Keratinocyte (primary cell): ENCODE data around the gene ADGRV1. TPM values are rescaled to one million over a fixed set of nuclear protein-coding genes. Genes with fewer than 3 reads are reported as not detected.
"Not testable (repeated sequence)": the region's sequence is repeated elsewhere in the genome, so short reads cannot be mapped to it uniquely, and the experiment has no call there.

ENCODE experiments used
- DNase-seq: peaks from one replicate; pipeline ENCODE4 v3.0.0-alpha.2; 2011; ENCODE audit warnings: low read depth, missing footprints, low spot score
- FAIRE-seq: peaks from 2 replicates; lab custom pipeline; 2011; peaks lifted over from hg19 to GRCh38; lab: Jason Lieb, UNC
- H2AFZ ChIP-seq: 2 replicates; pipeline ENCODE4 v1.6.0; 2012; ENCODE audit warnings: low read length, control low read depth, inconsistent platforms; ENCODE audit not compliant: control insufficient read depth
- H3K27ac ChIP-seq: 2 replicates; pipeline ENCODE4 v1.5.1; 2011; ENCODE audit warnings: low read length; ENCODE audit not compliant: control insufficient read depth, insufficient read depth
- H3K27me3 ChIP-seq: 3 replicates; pipeline ENCODE4 v1.6.0; 2011; ENCODE audit warnings: low read length; ENCODE audit not compliant: control insufficient read depth, insufficient read depth; ENCODE audit errors: extremely low read depth
- H3K36me3 ChIP-seq, 2 experiments: 2 replicates in 1 of 2; 3 replicates in 1 of 2; pipeline ENCODE4 v1.5.1; 2011; ENCODE audit warnings: low read length in 2 of 2, mild to moderate bottlenecking in 1 of 2; ENCODE audit not compliant: control insufficient read depth in 2 of 2, insufficient read depth in 2 of 2; ENCODE audit errors: extremely low read depth in 1 of 2
- H3K4me1 ChIP-seq: 3 replicates; pipeline ENCODE4 v1.5.1; 2011; ENCODE audit warnings: low read length; ENCODE audit not compliant: control insufficient read depth, insufficient read depth; ENCODE audit errors: extremely low read depth
- H3K4me2 ChIP-seq: 3 replicates; pipeline ENCODE4 v1.6.0; 2011; ENCODE audit warnings: low read depth, low read length; ENCODE audit not compliant: control insufficient read depth, insufficient read depth; ENCODE audit errors: extremely low read depth
- H3K4me3 ChIP-seq, 3 experiments: fragments of 200-600 bp in 1 of 3; sonication (generic) in 1 of 3; 2 replicates in 2 of 3; 3 replicates in 1 of 3; pipeline ENCODE4 v1.5.1; 2011 to 2016; ENCODE audit warnings: low read length in 3 of 3, mild to moderate bottlenecking in 3 of 3, control low read depth in 2 of 3, inconsistent platforms in 1 of 3, low read depth in 1 of 3, mixed read lengths in 1 of 3, mixed run types in 1 of 3, moderate library complexity in 1 of 3; ENCODE audit not compliant: control insufficient read depth in 2 of 3, insufficient read depth in 2 of 3; ENCODE audit errors: extremely low read depth in 1 of 3
- H3K79me2 ChIP-seq: 2 replicates; pipeline ENCODE4 v1.6.0; 2012; ENCODE audit warnings: low read length; ENCODE audit not compliant: control insufficient read depth, insufficient read depth
- H3K9ac ChIP-seq: 3 replicates; pipeline ENCODE4 v1.6.0; 2011; ENCODE audit warnings: low read length; ENCODE audit not compliant: control insufficient read depth, insufficient read depth; ENCODE audit errors: extremely low read depth
- H3K9me1 ChIP-seq: 3 replicates; pipeline ENCODE4 v1.6.0; 2011; ENCODE audit warnings: low read length; ENCODE audit not compliant: control insufficient read depth, insufficient read depth; ENCODE audit errors: extremely low read depth
- H3K9me3 ChIP-seq: 2 replicates; pipeline ENCODE4 v1.5.1; 2012; ENCODE audit warnings: low read depth, low read length; ENCODE audit not compliant: control insufficient read depth
- H4K20me1 ChIP-seq: 3 replicates; pipeline ENCODE4 v1.6.0; 2011; ENCODE audit warnings: low read length; ENCODE audit not compliant: control insufficient read depth, insufficient read depth; ENCODE audit errors: extremely low read depth
- EZH2 ChIP-seq: IDR thresholded peaks from one replicate; pipeline ENCODE4 v1.6.1; 2012; ENCODE audit warnings: inconsistent platforms, mild to moderate bottlenecking, low read length, moderate library complexity
- dilution Hi-C: fragments of 300-500 bp; cut with MboI; formaldehyde crosslinking; loops from one replicate; pipeline ENCODE4 v1.7.0; 2020; ENCODE audit warnings: low sequenced_read_pairs; ENCODE audit not compliant: extremely low pct_ligation_motif_present
- polyA plus RNA-seq, 5 experiments: library from polyadenylated mRNA; depleted of rRNA in 3 of 5; stranded (reverse) in 3 of 5; stranded (forward) in 1 of 5; unstranded in 1 of 5; fragments of >200 nt; gene quantifications; 1 replicate in 1 of 5; 2 replicates in 3 of 5; 3 replicates in 1 of 5; pipeline versions ENCODE4 v1.2.1 to v1.2.3, GENCODE V29; 2011 to 2012; ENCODE audit warnings: missing spikeins in 2 of 5, low read depth in 1 of 5, low replicate concordance in 1 of 5
- TF ChIP-seq, protein P1 (sequence below), 3 experiments: IDR thresholded peaks in 1 of 3; conservative IDR thresholded peaks in 1 of 3; optimal IDR thresholded peaks in 1 of 3; 2 replicates in 2 of 3; 3 replicates in 1 of 3; pipeline versions ENCODE3 to v1.5.1; 2011; ENCODE audit warnings: low read length in 3 of 3, mild to moderate bottlenecking in 3 of 3, moderate library complexity in 2 of 3, control low read depth in 1 of 3, inconsistent platforms in 1 of 3; ENCODE audit not compliant: insufficient read depth in 2 of 3; ENCODE audit errors: extremely low read depth in 1 of 3

Gene ADGRV1
- polyA plus RNA-seq, 1 donor (not counting 4 experiments of a cell fraction or from before 2014, with no cell fraction given) = 0.05 TPM

DNA sequence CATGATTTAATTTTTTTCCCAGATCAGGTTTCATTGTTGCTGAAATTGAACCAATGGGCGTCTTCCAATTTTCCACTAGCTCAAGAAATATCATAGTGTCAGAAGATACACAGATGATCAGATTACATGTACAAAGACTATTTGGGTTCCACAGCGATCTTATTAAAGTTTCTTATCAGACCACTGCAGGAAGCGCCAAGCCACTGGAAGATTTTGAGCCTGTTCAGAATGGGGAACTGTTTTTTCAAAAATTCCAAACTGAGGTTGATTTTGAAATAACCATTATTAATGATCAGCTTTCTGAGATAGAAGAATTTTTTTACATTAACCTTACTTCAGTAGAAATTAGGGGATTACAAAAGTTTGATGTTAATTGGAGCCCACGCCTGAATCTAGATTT is 251.6 kb downstream of the ADGRV1 start:
- H3K9me3 ChIP-seq = no peaks in the 10 kb centered on the region
- DNase-seq = no peak
- no peaks in the 10 kb centered on the region for H3K79me2 ChIP-seq
- no peak for TF ChIP-seq EZH2
- TF ChIP-seq, protein P1, sequence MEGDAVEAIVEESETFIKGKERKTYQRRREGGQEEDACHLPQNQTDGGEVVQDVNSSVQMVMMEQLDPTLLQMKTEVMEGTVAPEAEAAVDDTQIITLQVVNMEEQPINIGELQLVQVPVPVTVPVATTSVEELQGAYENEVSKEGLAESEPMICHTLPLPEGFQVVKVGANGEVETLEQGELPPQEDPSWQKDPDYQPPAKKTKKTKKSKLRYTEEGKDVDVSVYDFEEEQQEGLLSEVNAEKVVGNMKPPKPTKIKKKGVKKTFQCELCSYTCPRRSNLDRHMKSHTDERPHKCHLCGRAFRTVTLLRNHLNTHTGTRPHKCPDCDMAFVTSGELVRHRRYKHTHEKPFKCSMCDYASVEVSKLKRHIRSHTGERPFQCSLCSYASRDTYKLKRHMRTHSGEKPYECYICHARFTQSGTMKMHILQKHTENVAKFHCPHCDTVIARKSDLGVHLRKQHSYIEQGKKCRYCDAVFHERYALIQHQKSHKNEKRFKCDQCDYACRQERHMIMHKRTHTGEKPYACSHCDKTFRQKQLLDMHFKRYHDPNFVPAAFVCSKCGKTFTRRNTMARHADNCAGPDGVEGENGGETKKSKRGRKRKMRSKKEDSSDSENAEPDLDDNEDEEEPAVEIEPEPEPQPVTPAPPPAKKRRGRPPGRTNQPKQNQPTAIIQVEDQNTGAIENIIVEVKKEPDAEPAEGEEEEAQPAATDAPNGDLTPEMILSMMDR (optimal IDR thresholded peaks at IDR 0.05 in 1 of 3, IDR thresholded peaks at IDR 0.05 in 1 of 3, conservative IDR thresholded peaks at IDR 0.05 in 1 of 3; ENCODE audit: extremely low read depth in 1 of 3, insufficient read depth in 2 of 3, low read length in 3 of 3) = no peak
- H3K4me2 ChIP-seq = no peak overlapping the region
- H4K20me1 ChIP-seq = no peaks in the 10 kb centered on the region
- no peaks in the 10 kb centered on the region for H3K36me3 ChIP-seq
- no peak overlapping the region for H2AFZ ChIP-seq
- H3K27me3 ChIP-seq = no peaks in the 10 kb centered on the region
- H3K4me3 ChIP-seq = no peak overlapping the region
- no peaks in the 10 kb centered on the region for H3K9me1 ChIP-seq
- dilution Hi-C loops = no loop called here
- no peak overlapping the region for H3K27ac ChIP-seq
- no peak overlapping the region for H3K9ac ChIP-seq
- FAIRE-seq = no peak
- no peaks in the 10 kb centered on the region for H3K4me1 ChIP-seq

GRCh38 chr5:90813392-90813791 is 254.8 kb downstream of the ADGRV1 start:
- Histone ChIP-seq H3K4me3 (no peak overlapping the region), H3K27ac (no peak overlapping the region), H3K4me1 (no peaks in the 10 kb centered on the region), H2AFZ (no peak overlapping the region), H4K20me1 (no peaks in the 10 kb centered on the region), H3K4me2 (no peak overlapping the region), H3K27me3 (no peaks in the 10 kb centered on the region), H3K9ac (no peak overlapping the region), H3K9me1 (no peaks in the 10 kb centered on the region), H3K9me3 (no peaks in the 10 kb centered on the region), H3K36me3 (no peaks in the 10 kb centered on the region), H3K79me2 (no peaks in the 10 kb centered on the region)
- DNase-seq (no peak), FAIRE-seq (no peak)
- TF ChIP-seq, protein P1 (optimal IDR thresholded peaks at IDR 0.05 in 1 of 3, IDR thresholded peaks at IDR 0.05 in 1 of 3, conservative IDR thresholded peaks at IDR 0.05 in 1 of 3; ENCODE audit: extremely low read depth in 1 of 3, insufficient read depth in 2 of 3, low read length in 3 of 3) = no peak
- TF ChIP-seq EZH2 = no peak
- dilution Hi-C loops = no loop called here

DNA sequence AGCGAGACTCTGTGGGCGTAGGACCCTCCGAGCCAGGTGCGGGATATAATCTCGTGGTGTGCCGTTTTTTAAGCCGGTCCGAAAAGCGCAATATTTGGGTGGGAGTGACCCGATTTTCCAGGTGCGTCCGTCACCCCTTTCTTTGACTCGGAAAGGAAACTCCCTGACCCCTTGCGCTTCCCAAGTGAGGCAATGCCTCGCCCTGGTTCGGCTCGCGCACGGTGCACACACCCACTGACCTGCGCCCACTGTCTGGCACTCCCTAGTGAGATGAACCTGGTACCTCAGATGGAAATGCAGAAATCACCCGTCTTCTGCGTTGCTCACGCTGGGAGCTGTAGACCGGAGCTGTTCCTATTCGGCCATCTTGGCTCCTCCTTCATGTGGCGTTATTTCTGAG is 263.5 kb downstream of the ADGRV1 start:
- H3K9me1 ChIP-seq, H2AFZ ChIP-seq, H4K20me1 ChIP-seq, H3K27me3 ChIP-seq, H3K79me2 ChIP-seq, H3K4me2 ChIP-seq, dilution Hi-C loops, H3K4me3 ChIP-seq, H3K9me3 ChIP-seq, H3K9ac ChIP-seq, H3K36me3 ChIP-seq, FAIRE-seq, DNase-seq, H3K27ac ChIP-seq, H3K4me1 ChIP-seq: not testable (repeated sequence)
